AG20443 (cell line): ENCODE data around the gene POMZP3.
"Not testable (repeated sequence)": the region's sequence is repeated elsewhere in the genome, so short reads cannot be mapped to it uniquely, and the experiment has no call there.

Source experiments
- DNase-seq: peaks from one replicate; pipeline ENCODE4 v3.0.0; 2012; ENCODE audit warnings: low spot score, mixed read lengths

The POMZP3 gene

DNA sequence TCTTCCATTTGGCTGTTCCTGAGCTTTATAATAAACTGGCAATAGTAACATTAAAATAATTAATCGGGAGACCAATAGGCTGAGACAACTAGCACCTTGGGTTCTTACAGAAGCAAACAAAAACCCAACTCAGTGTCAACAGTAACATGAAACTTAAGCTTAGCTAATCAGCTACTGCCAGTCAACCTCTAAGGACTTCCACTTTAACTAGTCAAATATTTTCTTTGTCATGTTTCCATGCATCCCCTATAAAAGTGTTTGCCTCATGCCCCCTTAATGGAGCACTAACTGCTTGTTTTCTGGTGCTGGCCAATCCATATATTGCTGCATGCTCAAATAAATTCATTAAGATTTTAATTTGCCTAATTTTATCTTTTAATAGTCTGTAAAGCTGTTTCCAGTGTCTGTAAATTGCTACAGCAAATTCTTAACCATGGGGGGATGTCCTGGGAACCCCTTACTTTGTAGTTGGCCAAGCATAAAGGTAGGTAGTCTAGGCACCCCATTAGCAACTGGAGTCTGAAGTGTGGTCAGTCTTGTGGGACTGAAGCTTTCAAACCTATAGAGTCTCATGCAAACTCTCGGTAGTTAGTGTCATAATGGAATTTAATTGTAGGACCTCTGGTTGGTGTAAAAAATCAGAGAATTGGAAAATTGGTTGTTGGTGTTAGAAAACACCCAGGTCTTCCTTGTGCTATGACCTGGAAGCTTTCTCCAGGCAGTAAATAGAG is 40.3 kb downstream of the POMZP3 start:
- DNase-seq, result not testable (repeated sequence)

DNA sequence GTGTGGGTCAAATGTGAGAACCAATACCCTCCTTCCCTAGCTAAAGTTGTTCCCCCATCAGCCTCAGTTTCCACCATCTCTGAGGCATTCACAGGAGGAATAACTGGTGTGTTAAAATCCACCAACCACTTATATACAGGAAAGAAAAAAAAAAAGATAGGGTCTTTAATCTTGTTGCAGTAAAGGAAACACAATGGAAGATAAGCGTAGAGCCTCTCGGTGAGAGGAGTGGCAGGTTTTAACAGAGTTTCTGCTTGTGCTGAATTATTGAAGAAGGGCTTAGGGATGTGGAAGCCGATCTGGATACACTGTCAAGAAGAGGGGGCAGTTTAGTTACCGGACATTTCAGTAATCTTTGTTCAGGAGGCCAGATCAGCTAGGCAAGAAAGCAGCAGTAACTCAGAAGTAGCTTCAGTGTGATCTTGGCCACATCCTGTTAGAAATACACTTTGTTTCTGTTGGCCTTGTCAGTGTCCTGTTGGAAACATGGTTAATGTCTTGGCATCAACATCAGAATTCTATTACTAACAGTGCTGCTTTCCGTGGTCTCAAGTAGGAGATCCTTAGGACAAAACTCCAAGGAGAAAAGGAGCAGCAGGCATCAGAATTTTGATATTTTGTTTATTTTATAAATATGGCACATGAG is 43.3 kb downstream of the POMZP3 start:
- DNase-seq, result peak; percentile 10

DNA sequence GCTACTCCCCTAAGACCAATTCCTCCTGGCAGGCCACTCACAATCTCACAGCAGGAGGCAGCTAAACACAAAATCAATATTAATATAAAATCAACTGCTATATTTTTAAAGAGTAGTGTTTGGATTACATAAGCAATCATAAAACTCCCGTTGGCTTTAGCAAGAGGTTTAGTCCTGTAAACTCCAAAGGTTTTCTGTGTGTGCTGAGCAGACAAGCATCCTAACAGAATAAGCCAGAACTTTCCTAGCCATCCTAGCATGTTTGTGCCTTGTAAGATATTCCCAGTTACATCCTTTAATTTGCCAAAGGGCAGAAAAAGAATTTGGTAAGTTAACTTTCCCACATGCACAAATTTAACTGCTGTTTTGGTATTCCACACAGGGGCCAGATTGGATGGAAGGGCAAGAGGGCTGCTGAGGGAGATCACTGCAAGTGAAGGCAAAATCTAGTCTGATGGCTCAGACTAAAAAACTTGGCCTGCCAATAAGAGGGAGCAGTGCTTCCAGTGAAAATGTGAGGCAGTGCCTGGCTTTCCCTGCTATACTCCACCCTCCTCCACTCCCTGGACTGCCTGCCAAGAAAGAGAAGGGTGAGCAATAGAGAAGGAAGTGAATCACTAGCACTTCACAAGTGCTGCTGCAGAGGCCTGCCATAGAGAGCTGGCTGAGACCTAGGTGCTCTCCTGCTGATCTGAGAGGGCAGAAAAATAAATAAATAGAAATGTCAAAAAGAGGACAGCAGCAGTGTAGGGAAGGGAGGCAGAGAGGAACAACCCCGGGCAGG is 44.0 kb downstream of the POMZP3 start:
- not testable (repeated sequence) for DNase-seq

DNA sequence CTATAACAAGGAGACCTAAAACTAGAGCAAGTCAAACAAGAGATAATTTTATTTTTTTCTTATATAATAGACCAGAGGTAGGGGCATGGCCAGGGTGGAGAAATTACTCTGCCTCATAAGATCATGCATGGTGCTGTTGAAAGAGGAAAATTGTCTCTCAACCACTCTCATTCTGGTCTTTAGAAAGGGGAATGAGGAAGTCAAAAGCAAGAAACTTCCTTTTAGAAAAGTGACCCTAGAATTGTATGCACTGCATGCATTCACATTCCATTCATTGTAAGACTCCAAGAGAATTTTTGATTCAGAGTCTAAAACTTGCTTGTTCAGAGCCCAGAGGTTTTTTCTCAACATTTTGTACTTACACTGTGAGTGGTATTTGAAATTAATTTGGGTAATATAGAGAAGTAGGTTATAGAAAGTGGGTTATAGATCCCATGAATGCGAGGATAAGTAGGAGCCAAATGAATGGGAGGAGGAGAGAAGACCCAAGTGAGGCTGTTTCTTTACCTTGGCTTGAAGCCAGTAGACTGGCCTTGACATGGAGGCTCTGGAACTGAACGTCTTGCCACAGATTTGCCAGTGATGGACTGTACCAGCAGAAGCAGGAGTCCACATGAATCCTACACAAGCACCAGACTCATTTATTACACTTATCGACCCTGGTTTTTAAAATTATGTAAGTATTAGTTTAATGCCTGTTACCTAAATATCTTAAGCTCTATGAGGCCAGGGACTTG is 51.0 kb downstream of the POMZP3 start:
- not testable (repeated sequence) for DNase-seq

DNA sequence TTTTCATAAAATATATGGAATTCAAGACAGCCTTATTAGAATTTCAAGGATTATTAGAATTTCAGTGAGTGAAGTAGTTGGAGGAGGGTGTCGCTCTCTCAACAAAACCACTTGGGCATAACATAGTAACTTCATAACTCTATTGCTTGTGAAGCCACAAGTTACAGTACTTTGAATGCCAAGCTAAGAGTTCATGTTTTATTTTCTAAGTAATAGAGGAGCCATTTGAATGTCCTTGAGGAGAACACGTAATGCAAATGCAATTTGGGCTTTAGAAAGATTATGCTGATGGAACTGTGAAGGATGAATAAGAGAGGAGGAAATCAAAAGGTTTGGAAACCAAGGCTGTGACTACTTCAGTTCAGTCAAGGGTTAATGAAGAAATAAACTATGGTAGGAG is 51.6 kb downstream of the POMZP3 start:
- not testable (repeated sequence) for DNase-seq

DNA sequence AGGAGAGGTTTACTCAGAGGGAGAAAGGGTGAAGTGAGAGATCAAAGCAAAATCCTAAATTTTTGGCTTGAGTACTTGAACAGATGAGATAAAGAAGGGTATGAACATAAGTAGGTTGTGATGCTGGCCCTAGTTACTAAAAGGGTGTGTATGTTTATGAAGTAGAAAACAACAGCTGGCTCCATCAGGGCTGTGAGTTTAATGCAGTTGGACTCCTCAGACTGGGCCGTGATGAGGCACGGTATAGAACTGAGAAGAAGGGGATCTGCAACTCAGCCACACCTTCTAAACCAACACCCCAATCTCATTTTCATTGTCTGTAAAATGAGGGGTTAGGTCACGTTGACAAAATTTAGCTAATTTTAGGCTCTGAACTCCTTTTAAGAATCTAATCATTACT is 54.8 kb downstream of the POMZP3 start:
- DNase-seq, result not testable (repeated sequence)

DNA sequence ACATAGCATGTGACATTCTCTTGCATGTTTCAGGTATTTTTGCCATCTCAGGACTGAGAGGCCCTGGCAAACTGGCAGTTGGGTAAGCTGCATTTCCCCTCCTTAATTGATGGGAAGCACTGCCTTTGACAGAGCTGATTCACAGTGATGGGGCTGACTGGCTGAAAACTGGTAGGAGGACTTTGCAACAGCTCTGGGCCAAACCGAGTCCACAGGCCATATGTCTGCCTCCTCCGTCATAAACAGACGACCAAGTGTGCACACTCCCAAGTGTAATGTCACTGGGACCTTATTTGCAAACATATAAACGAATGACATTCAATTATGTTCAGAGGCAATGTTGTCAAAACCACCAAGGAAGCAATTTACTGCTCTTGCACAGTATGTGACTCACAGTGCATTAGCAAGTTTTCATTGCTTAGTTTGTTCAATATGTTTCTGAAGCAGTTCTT is 56.7 kb downstream of the POMZP3 start:
- DNase-seq, result peak; percentile 2

DNA sequence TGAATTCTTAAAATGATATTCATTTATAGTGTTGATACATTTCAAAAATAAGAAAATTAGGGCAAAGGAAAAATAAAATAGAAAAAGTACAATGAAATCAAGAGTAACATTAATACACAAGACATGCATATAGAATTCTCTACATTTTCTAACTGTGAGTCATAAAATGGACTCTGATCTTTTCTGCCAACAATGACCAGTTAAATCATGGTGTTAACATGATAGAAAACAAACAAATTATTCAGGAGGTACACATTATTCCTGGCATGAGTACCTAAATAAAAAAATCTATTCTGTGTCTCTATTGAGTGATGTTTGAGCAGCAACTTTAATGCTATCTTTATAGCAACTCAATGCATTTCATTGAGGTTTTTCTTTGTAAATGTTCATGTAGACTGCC is 58.3 kb downstream of the POMZP3 start:
- not testable (repeated sequence) for DNase-seq

DNA sequence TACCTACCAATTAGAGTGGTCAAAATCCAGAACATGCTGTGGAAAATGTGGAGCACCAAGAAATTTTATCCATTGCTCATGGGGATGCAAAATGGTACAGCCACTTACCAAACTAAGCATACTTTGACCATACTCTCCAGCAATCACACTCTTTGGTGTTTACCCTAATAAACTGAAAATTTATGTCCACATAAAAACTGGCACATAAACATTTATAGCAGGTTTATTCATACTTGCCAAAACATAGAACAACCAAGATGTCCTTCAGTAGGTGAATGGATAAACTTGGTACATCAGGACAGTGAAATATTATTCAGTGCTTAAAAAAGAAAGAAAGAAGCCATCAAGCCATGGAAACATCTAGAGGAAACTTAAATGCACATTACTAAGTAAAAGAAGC is 59.3 kb downstream of the POMZP3 start:
- DNase-seq, result not testable (repeated sequence)

DNA sequence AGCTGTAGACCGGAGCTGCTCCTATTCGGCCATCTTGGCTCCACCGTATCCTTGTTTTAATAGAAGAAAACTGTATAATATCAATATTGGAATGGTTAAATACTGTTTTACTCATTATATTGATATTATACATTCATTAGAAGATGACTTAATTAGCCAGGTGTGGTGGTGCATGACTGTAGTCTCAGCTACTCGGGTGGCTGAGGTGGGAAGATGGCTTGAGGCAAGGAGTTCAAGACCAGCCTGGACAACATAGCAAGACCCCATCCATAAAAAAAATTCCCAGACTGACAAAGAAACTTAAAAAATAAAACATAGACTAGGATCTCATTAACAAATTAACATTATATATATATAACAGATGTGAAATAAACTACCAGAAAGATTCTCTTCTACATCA is 59.8 kb downstream of the POMZP3 start:
- DNase-seq, result not testable (repeated sequence)

DNA sequence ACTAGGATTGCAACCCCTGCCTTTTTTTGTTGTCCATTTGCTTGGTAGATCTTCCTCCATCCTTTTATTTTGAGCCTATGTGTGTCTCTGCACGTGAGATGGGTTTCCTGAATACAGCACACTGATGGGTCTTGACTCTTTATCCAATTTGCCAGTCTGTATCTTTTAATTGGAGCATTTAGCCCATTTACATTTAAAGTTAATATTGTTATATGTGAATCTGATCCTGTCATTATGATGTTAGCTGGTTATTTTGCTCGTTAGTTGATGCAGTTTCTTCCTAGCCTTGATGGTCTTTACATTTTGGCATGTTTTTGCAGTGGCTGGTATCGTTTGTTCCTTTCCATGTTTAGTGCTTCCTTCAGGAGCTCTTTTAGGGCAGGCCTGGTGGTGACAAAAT is 62.1 kb downstream of the POMZP3 start:
- not testable (repeated sequence) for DNase-seq

DNA sequence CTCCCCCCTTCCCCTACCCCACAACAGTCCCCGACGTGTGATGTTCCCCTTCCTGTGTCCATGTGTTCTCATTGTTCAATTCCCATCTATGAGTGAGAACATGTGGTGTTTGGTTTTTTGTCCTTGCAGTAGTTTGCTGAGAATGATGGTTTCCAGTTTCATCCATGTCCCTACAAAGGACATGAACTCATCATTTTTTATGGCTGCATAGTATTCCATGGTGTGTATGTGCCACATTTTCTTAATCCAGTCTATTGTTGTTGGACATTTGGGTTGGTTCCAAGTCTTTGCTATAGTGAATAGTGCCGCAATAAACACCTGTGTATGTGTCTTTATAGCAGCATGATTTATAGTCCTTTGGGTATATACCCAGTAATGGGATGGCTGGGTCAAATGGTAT is 65.7 kb downstream of the POMZP3 start:
- not testable (repeated sequence) for DNase-seq

DNA sequence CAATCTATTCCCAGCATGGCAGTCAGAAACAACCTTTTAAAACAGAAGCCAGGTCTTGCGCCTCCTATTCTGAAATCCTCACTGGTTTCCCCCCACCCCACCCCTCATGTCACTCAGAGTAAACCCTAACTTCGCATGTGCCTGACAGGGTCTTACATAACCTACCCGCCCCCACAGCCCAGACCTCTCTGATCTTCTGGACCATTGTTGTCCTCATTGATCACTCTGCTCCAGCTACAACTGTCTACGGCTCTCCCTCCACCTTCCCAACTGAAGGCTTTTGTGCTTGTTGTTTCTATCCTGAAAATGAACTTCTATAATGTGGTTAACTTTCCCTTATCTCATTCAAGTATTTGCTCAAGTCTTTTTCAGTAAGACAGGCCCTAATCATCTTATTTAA is 66.9 kb downstream of the POMZP3 start:
- DNase-seq, result not testable (repeated sequence)
